ENCODE results near the gene RPS18. TPM values are rescaled to one million over a fixed set of nuclear protein-coding genes. Genes with fewer than 3 reads are reported as not detected.

RPS18 gene
- total and polyA plus RNA-seq, 2 of the 4 experiments (the other 2 are of a cell fraction): 6,577 to 8,417 TPM

DNA sequence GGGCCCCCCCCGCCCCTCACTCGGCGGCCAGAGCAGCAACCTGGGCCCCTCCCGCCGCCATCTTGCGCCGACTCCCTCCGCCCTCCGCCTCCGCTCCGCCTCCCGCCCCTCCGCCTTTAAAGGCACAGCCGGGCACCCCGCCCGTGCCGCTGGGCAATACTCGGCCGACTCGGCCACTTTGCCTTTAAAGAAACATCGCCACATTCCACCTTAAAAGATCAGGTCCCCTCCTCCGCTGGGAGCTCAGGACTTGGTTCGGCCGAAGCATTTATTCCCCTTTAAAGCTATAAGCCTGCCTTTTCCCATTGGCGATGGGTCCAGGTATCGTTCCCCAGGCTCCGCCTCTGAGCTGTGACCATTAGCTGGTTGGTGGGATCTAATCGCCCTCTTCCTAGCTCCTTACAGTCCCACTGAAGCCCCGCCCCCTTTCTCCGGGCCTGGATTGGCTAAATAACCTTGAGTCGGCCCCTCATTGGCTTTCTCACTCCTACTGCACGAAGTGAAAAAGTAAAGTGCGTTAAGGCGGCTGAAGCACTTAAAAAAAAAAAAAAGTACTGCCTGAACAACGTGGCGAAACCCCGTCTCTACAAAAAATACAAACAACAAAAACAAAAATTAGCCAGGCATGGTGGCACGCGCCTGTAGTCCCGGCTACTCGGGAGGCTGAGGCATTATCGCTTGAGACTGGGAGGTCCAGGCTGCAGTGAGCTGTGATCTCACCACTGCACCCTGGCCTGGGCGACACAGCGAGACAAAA, 46.0 kb downstream of the RPS18 start, which contains the start of gene ZBTB22:
Gene ZBTB22, minus strand, starts transcription at position 76 of the 757 bp plus-strand sequence. CDS start 828 bp downstream, outside the sequence.
- peak; percentile 99 for DNase-seq
- Histone ChIP-seq H3K4ac (ENCODE audit: low read depth, low read length) (peak within 1 kb of the TSS; percentile 85), H4K5ac (ENCODE audit: low read depth, low read length) (peak within 1 kb of the TSS; percentile 29), H2BK120ac (ENCODE audit: low read depth, low read length) (peak within 1 kb of the TSS; percentile 76; the same call in 1 of the 2 replicates), H3K23ac (ENCODE audit: low read depth, low read length) (peak within 1 kb of the TSS; percentile 71; the same call in 1 of the 2 replicates), H2AK5ac (ENCODE audit: low read depth, low read length) (peak within 1 kb of the TSS; percentile 81; the same call in 1 of the 2 replicates), H3K14ac (replicated peaks; ENCODE audit: low read depth, low read length) (peak within 1 kb of the TSS; percentile 65), H2AFZ (replicated peaks; ENCODE audit: low read length, poor library complexity) (peak within 1 kb of the TSS; percentile 85), H2BK15ac (ENCODE audit: low read depth, low read length) (peak within 1 kb of the TSS; percentile 30; the same call in 1 of the 3 replicates), H3K18ac (ENCODE audit: low read depth, low read length) (peak within 1 kb of the TSS; percentile 8; the same call in 1 of the 2 replicates), H3K4me2 (ENCODE audit: low read depth, low read length) (peak within 1 kb of the TSS; percentile 70), H3K36me3 (ENCODE audit: control insufficient read depth, insufficient read depth, low read length) (peaks cover 28% of the 10 kb centered on the region), H4K20me1 (ENCODE audit: insufficient read depth, low read length) (peaks cover 10% of the 10 kb centered on the region), H3K9ac (ENCODE audit: low read depth, low read length) (peak within 1 kb of the TSS; percentile 50), H2BK5ac (ENCODE audit: low read depth, low read length, poor library complexity, severe bottlenecking) (peak within 1 kb of the TSS; percentile 97), H3K79me1 (ENCODE audit: low read depth in 1 of 2, low read length in 2 of 2) (peaks cover 36 to 81% of the 10 kb centered on the region in 2 experiments), H3K9me3 (ENCODE audit: control insufficient read depth, insufficient read depth, low read length) (no peaks in the 10 kb centered on the region), H3K9me1 (ENCODE audit: insufficient read depth, low read length) (peaks cover 22% of the 10 kb centered on the region), H2BK20ac (ENCODE audit: low read depth, low read length) (0 out of 2 replicates have a peak within 1 kb of the TSS, but pooled peaks have one; percentile 33), H3K4me1 (ENCODE audit: control insufficient read depth, insufficient read depth, low read length) (peaks cover 35% of the 10 kb centered on the region), H2AK9ac (replicated peaks; ENCODE audit: low read depth, low read length, poor library complexity) (peak within 1 kb of the TSS; percentile 59), H3K27ac (ENCODE audit: insufficient read depth, low read length) (peak within 1 kb of the TSS; percentile 98), H4K8ac (ENCODE audit: low read depth in 2 of 2, low read length in 2 of 2) (peak within 1 kb of the TSS; percentile 40 to 69; a peak in 3 of 4 replicates), H3K4me3 (ENCODE audit: insufficient read depth, low read depth, low read length) (peak within 1 kb of the TSS; percentile 55), H3K56ac (ENCODE audit: extremely low read depth, insufficient read depth, low read length) (0 out of 2 replicates have a peak within 1 kb of the TSS, but pooled peaks have one; percentile 26), H4K91ac (ENCODE audit: insufficient read depth, low read depth, low read length) (peak within 1 kb of the TSS; percentile 7), H3K27me3 (ENCODE audit: control insufficient read depth, insufficient read depth, low read length) (no peaks in the 10 kb centered on the region)
- ATAC-seq (ENCODE audit: low read depth): peak; percentile 74
- no TSS peak for BruUV-seq (replicated peaks)
- POLR2A ChIA-PET (ENCODE audit: unreplicated experiment): interaction anchor here (0.7 to 1.5 kb wide), 3 partner anchors 29 to 105 kb away, joined by 3 to 7 read pairs (median 6); partner anchors contain the start of genes PFDN6 and WDR46
- in situ Hi-C loops (cut with MboI; ENCODE audit: low sequenced_read_pairs): no loop called here
- CTCF ChIA-PET: no interaction called here
- intact Hi-C loops (cut with micrococcal nuclease): no loop called here
- 3% methylated on average over 12 of the region's 44 CpGs; no CpG with 5 or more reads in 1 of the 2 experiments for WGBS, 2 experiments (ENCODE audit: extremely low coverage in 2 of 2, insufficient read length in 1 of 2)
- dilution Hi-C loops (cut with HindIII; ENCODE audit: low sequenced_read_pairs, unreplicated experiment): no loop called here
- TF ChIP-seq, protein P1, sequence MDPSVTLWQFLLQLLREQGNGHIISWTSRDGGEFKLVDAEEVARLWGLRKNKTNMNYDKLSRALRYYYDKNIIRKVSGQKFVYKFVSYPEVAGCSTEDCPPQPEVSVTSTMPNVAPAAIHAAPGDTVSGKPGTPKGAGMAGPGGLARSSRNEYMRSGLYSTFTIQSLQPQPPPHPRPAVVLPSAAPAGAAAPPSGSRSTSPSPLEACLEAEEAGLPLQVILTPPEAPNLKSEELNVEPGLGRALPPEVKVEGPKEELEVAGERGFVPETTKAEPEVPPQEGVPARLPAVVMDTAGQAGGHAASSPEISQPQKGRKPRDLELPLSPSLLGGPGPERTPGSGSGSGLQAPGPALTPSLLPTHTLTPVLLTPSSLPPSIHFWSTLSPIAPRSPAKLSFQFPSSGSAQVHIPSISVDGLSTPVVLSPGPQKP (IDR thresholded peaks at IDR 0.05; ENCODE audit: borderline replicate concordance, low read depth, low read length): no peak
- TF ChIP-seq CEBPB (IDR thresholded peaks at IDR 0.05; ENCODE audit: low read depth, low read length) (no peak), RCOR1 (IDR thresholded peaks at IDR 0.05; ENCODE audit: insufficient replicate concordance, low read length) (no peak), POLR2A (IDR thresholded peaks at IDR 0.05; ENCODE audit: low read depth, low read length) (peak; percentile 53; the same call in 1 of the 2 replicates), CHD1 (IDR thresholded peaks at IDR 0.05; ENCODE audit: low read depth, low read length) (no peak), BHLHE40 (IDR thresholded peaks at IDR 0.05; ENCODE audit: low read depth, low read length) (peak; percentile 63), RAD21 (IDR thresholded peaks at IDR 0.05; ENCODE audit: low read length) (no peak), MAFK (IDR thresholded peaks at IDR 0.05; ENCODE audit: low read depth, low read length) (no peak), RFX5 (IDR thresholded peaks at IDR 0.05; ENCODE audit: low read depth, low read length) (no peak), FOS (IDR thresholded peaks at IDR 0.05; ENCODE audit: low read depth, low read length) (no peak), MAZ (IDR thresholded peaks at IDR 0.05; ENCODE audit: borderline replicate concordance, low read depth, low read length) (peak; percentile 95), SMC3 (IDR thresholded peaks at IDR 0.05; ENCODE audit: low read depth, low read length) (no peak), MXI1 (IDR thresholded peaks at IDR 0.05; ENCODE audit: borderline replicate concordance, low read depth, low read length) (no peak), NFE2L2 (IDR thresholded peaks at IDR 0.05; ENCODE audit: low read depth, low read length) (no peak)
- TF ChIP-seq, protein P2, sequence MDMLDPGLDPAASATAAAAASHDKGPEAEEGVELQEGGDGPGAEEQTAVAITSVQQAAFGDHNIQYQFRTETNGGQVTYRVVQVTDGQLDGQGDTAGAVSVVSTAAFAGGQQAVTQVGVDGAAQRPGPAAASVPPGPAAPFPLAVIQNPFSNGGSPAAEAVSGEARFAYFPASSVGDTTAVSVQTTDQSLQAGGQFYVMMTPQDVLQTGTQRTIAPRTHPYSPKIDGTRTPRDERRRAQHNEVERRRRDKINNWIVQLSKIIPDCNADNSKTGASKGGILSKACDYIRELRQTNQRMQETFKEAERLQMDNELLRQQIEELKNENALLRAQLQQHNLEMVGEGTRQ (IDR thresholded peaks at IDR 0.05; ENCODE audit: low read depth, low read length): no peak; the same call in 1 of the 2 replicates
